Osteocyte (in vitro differentiated cells): ENCODE data around the gene RBMX. TPM values are rescaled to one million over a fixed set of nuclear protein-coding genes. Genes with fewer than 3 reads are reported as not detected.
"Not testable (repeated sequence)": the region's sequence is repeated elsewhere in the genome, so short reads cannot be mapped to it uniquely, and the experiment has no call there.

Experiments used
- DNase-seq: peaks from one replicate; pipeline ENCODE4 v3.0.0; 2021; ENCODE audit warnings: mixed read lengths; ENCODE audit not compliant: unreplicated experiment; ENCODE audit errors: extremely low spot score
- H3K27ac Mint-ChIP-seq: one replicate; pipeline ENCODE4 v1.8.0; 2021; ENCODE audit warnings: mild to moderate bottlenecking, mixed read lengths; ENCODE audit not compliant: unreplicated experiment
- H3K27me3 Mint-ChIP-seq: one replicate; pipeline ENCODE4 v1.8.0; 2021; ENCODE audit warnings: mixed read lengths; ENCODE audit not compliant: unreplicated experiment
- H3K36me3 Mint-ChIP-seq: one replicate; pipeline ENCODE4 v1.8.0; 2021; ENCODE audit warnings: mixed read lengths; ENCODE audit not compliant: unreplicated experiment
- H3K4me1 Mint-ChIP-seq: one replicate; pipeline ENCODE4 v1.8.0; 2021; ENCODE audit warnings: mixed read lengths; ENCODE audit not compliant: unreplicated experiment
- H3K4me3 Mint-ChIP-seq: one replicate; pipeline ENCODE4 v1.8.0; 2021; ENCODE audit warnings: mild to moderate bottlenecking, moderate library complexity, mixed read lengths; ENCODE audit not compliant: unreplicated experiment
- H3K9me3 Mint-ChIP-seq: one replicate; pipeline ENCODE4 v1.8.0; 2021; ENCODE audit warnings: mixed read lengths; ENCODE audit not compliant: unreplicated experiment
- long read RNA-seq: library from polyadenylated mRNA; unstranded; transcript quantifications from one replicate; pipeline ENCODE4 v2.0.0, GENCODE V29; 2021
- total RNA-seq: library from RNA; stranded (reverse); gene quantifications from 2 replicates; pipeline ENCODE4 v1.2.1, GENCODE V29; 2021
- TF ChIP-seq, protein P1 (sequence below): fragments of 200-600 bp; sonication (generic); IDR thresholded peaks from 2 replicates; pipeline ENCODE4 v1.5.0; 2021; ENCODE audit warnings: antibody characterized with exemption, mild to moderate bottlenecking, moderate library complexity

RBMX gene
- 181 and 186 TPM in 2 replicates for total RNA-seq
- long read RNA-seq, transcript RBMX-205 (3 exons, 2,041 nt) = minor isoform, 8 of 974 reads
- long read RNA-seq, transcript RBMX-201 (9 exons, 2,012 nt) = major isoform, 611 of 974 reads
- long read RNA-seq, transcript RBMX-207 (8 exons, 2,148 nt) = minor isoform, 6 of 974 reads
- long read RNA-seq, partial matches to known transcripts = 39 of 974 reads
- long read RNA-seq, other reads (novel, unspliced or antisense) = 309 of 974 reads

DNA sequence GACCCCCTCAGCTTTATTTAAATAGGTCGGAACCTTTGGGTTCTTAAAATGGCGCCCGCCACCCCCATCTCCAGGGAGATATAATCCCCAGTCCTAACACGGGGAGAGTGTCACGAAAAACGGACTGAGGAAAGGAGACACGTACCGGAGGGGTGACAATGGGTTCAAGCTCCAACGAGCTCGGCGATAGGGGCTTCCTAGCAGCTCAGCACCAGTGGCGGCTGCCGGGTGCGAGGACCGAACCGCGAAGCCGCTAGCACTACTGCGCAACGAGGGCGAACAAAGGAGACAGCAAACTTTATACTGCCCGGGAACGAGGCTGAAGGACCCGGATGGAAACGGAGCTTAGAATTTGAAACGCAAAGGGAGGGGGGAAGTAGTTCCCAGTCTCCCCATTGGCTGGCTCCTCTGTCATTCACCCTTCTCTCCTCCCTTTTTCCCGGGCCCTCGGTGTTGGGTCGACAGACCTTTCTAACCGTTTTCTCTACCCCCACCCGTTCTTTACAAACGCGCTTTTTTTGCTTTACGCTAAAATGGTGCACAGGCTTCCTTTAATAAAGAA lies at the start of gene RBMX:
Gene RBMX, minus strand, starts transcription at position 274 of the 562 bp plus-strand sequence. CDS start 1,298 bp downstream, outside the sequence.
- peak; percentile 94 for DNase-seq
- TF ChIP-seq, protein P1, sequence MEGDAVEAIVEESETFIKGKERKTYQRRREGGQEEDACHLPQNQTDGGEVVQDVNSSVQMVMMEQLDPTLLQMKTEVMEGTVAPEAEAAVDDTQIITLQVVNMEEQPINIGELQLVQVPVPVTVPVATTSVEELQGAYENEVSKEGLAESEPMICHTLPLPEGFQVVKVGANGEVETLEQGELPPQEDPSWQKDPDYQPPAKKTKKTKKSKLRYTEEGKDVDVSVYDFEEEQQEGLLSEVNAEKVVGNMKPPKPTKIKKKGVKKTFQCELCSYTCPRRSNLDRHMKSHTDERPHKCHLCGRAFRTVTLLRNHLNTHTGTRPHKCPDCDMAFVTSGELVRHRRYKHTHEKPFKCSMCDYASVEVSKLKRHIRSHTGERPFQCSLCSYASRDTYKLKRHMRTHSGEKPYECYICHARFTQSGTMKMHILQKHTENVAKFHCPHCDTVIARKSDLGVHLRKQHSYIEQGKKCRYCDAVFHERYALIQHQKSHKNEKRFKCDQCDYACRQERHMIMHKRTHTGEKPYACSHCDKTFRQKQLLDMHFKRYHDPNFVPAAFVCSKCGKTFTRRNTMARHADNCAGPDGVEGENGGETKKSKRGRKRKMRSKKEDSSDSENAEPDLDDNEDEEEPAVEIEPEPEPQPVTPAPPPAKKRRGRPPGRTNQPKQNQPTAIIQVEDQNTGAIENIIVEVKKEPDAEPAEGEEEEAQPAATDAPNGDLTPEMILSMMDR = no peak
- Mint-ChIP-seq H3K4me3 (peak within 1 kb of the TSS; percentile 89), H3K4me1 (peaks cover 13% of the 10 kb centered on the region), H3K27ac (peak within 1 kb of the TSS; percentile 95), H3K27me3 (no peaks in the 10 kb centered on the region), H3K36me3 (peaks cover 13% of the 10 kb centered on the region), H3K9me3 (no peaks in the 10 kb centered on the region)

DNA sequence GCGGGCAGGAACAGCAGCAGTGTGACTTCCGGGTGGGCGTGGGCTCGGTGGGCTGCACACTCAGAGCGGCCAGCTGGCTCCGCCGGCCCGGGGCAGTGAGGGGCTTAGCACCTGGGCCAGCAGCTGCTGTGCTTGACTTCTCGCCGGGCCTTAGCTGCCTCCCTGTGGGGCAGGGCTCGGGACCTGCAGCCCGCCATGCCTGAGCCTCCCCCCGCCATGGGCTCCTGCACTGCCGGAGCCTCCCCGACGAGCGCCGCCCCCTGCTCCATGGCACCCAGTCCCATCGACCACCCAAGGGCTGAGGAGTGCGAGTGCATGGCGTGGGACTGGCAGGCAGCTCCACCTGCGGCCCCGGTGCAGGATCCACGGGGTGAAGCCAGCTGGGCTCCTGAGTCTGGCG lies 40.9 kb upstream of the RBMX start:
- H3K4me1 Mint-ChIP-seq = not testable (repeated sequence)

DNA sequence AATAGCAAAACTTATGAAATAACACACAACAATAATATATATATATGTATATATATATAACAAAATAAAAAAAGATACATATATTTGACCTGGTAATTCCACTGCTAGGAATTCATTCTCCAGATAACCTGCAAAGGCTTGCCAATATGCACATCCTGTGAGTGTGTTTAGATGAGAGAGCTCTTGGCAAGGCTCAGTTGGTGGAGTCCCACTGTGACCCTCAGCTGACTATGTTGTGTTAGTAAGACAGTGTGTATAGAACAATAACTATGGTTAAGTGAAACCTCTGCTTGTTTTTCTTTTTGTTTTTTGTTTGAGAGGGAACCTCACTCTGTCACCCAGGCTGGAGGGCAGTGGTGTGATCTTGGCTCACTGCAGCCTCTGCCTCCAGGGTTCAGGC lies 39.5 kb upstream of the RBMX start:
- TF ChIP-seq, protein P1 = no peak
- Mint-ChIP-seq H3K4me3 (no peak overlapping the region), H3K36me3 (no peaks in the 10 kb centered on the region), H3K4me1 (peaks cover 2% of the 10 kb centered on the region), H3K27ac (peak overlapping the region; percentile 5), H3K27me3 (no peaks in the 10 kb centered on the region), H3K9me3 (peaks cover 5% of the 10 kb centered on the region)
- no peak for DNase-seq

More for the DNA sequence above, 40.9 kb upstream of the RBMX start:
- not testable (repeated sequence) for DNase-seq, H3K27ac Mint-ChIP-seq, H3K27me3 Mint-ChIP-seq, H3K9me3 Mint-ChIP-seq, H3K36me3 Mint-ChIP-seq, H3K4me3 Mint-ChIP-seq

DNA sequence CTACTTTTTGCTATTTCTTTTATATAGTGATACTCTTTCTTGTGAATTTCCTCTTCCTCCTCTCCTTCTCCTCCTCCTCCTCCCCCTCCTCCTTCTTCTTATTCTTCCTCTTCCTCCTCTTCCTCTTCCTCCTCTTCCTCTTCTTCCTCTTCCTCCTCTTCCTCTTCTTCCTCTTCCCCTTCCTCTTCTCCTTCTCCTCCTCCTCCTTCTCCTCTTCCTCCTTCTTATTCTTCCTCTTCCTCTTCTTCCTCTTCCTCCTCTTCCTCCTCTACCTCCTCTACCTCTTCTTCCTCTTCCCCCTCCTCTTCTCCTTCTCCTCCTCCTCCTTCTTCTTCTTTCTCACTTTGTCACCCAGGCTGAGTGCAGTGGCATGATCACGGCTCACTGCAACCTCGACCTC lies 36.3 kb upstream of the RBMX start:
- TF ChIP-seq, protein P1 = no peak
- Mint-ChIP-seq H3K4me1 (peaks cover 2% of the 10 kb centered on the region), H3K27ac (no peak overlapping the region), H3K27me3 (no peaks in the 10 kb centered on the region), H3K36me3 (no peaks in the 10 kb centered on the region), H3K9me3 (no peaks in the 10 kb centered on the region), H3K4me3 (no peak overlapping the region)
- no peak for DNase-seq

DNA sequence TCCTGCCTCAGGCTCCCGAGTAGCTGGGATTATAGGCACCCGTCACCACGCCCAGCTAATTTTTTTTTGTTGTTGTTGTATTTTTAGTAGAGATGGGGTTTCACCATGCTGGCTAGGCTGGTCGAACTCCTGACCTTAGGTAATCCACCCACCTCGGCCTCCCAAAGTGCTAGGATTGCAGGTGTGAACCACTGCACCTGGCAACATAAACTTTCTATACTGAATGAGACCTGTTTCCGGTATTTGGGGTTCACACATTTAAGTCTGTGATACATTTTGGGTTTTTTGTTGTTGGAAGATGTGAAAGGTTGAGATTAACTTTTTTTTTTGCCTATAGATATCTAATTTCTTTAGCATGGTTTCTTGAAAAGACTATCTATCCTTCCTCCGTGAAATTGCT lies 31.1 kb upstream of the RBMX start:
- H3K4me1 Mint-ChIP-seq = peaks cover 13% of the 10 kb centered on the region
- not testable (repeated sequence) for H3K27ac Mint-ChIP-seq, H3K4me3 Mint-ChIP-seq, H3K27me3 Mint-ChIP-seq, H3K36me3 Mint-ChIP-seq, DNase-seq, H3K9me3 Mint-ChIP-seq

DNA sequence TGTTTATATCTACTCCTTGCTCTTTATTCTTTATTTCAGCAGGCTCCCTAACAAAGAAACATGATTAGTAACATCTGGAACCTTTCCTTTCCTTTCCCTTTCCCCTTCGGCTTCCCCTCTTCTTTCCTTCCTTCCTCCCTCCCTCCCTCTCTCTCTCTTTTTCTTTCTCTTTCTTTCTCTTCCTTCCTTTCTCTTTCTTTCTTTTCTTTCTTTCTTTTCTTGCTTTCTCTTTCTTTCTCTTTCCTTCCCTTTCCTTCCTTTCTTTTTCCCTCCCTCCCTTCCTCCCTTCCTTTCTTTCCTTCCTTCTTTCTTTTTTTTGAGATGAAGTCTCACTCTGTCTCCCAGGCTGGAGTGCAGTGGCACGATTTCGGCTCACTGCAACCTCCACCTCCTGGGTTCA lies 30.7 kb upstream of the RBMX start:
- no peaks in the 10 kb centered on the region for H3K9me3 Mint-ChIP-seq
- H3K36me3 Mint-ChIP-seq = no peaks in the 10 kb centered on the region
- no peak overlapping the region for H3K4me3 Mint-ChIP-seq
- H3K27ac Mint-ChIP-seq = no peak overlapping the region
- TF ChIP-seq, protein P1 = no peak
- no peak for DNase-seq
- peaks cover 13% of the 10 kb centered on the region for H3K4me1 Mint-ChIP-seq
- no peaks in the 10 kb centered on the region for H3K27me3 Mint-ChIP-seq
